Neural cell (in vitro differentiated cells): ENCODE results near the gene MCHR2. TPM values are rescaled to one million over a fixed set of nuclear protein-coding genes. Genes with fewer than 3 reads are reported as not detected.

Experiments used
- H2AFZ ChIP-seq: fragments of 200-600, 300-800 bp; sonication (generic), shearing (Covaris generic); 2 replicates; pipeline ENCODE4 v1.6.0; 2014; ENCODE audit warnings: low read depth, mild to moderate bottlenecking, antibody characterized with exemption, low read length, moderate library complexity
- H3F3A ChIP-seq: fragments of 200-600 bp; shearing (Covaris generic); 2 replicates; pipeline ENCODE4 v1.6.1; 2016; ENCODE audit warnings: mild to moderate bottlenecking, moderate library complexity, mixed read lengths, antibody characterized with exemption, low read length; ENCODE audit not compliant: insufficient read depth, poor library complexity, severe bottlenecking
- H3K27ac ChIP-seq: fragments of 200-600, 300-800 bp; sonication (generic), shearing (Covaris generic); 2 replicates; pipeline ENCODE4 v1.5.1; 2014; ENCODE audit warnings: mild to moderate bottlenecking, low read length, moderate library complexity
- H3K27me3 ChIP-seq: fragments of 300-800, 200-600 bp; sonication (generic), shearing (Covaris generic); 2 replicates; pipeline ENCODE4 v1.6.0; 2014; ENCODE audit warnings: mild to moderate bottlenecking, low read depth, low read length, moderate library complexity; ENCODE audit not compliant: insufficient read depth
- H3K36me3 ChIP-seq: fragments of 300-800, 200-600 bp; sonication (generic), shearing (Covaris generic); 2 replicates; pipeline ENCODE4 v1.5.1; 2014; ENCODE audit warnings: mild to moderate bottlenecking, antibody characterized with exemption, low read length, moderate library complexity; ENCODE audit not compliant: insufficient read depth
- H3K4me2 ChIP-seq: fragments of 300-800, 200-600 bp; sonication (generic), shearing (Covaris generic); 2 replicates; pipeline ENCODE4 v1.6.0; 2014; ENCODE audit warnings: mild to moderate bottlenecking, low read length
- H3K4me3 ChIP-seq: fragments of 300-800, 200-600 bp; sonication (generic), shearing (Covaris generic); 2 replicates; pipeline ENCODE4 v1.5.1; 2014; ENCODE audit warnings: mild to moderate bottlenecking, low read length, moderate library complexity
- H3K79me2 ChIP-seq: fragments of 200-600 bp; shearing (Covaris generic); replicated peaks from 2 replicates; pipeline ENCODE4 v1.6.0; 2014; ENCODE audit warnings: mild to moderate bottlenecking, low read length, moderate library complexity; ENCODE audit not compliant: insufficient read depth
- H3K9ac ChIP-seq: fragments of 300-800, 200-600 bp; sonication (generic), shearing (Covaris generic); 2 replicates; pipeline ENCODE4 v1.6.1; 2016; ENCODE audit warnings: mild to moderate bottlenecking, low read length, mixed read lengths
- H3K9me2 ChIP-seq: fragments of 200-600 bp; shearing (Covaris generic); 2 replicates; pipeline ENCODE4 v1.6.1; 2016; ENCODE audit warnings: mild to moderate bottlenecking, low read length, mixed read lengths; ENCODE audit not compliant: insufficient read depth
- H3K9me3 ChIP-seq: fragments of 200-600, 300-800 bp; sonication (generic), shearing (Covaris generic); 2 replicates; pipeline ENCODE4 v1.6.1; 2016; ENCODE audit warnings: mild to moderate bottlenecking, mixed run types, low read length, moderate library complexity, mixed read lengths
- H4K20me1 ChIP-seq: fragments of 200-600 bp; shearing (Covaris generic); 2 replicates; pipeline ENCODE4 v1.6.1; 2016; ENCODE audit warnings: mild to moderate bottlenecking, mixed run types; ENCODE audit not compliant: insufficient read depth
- CTCF ChIP-seq: fragments of 450-650 bp; IDR thresholded peaks from 2 replicates; pipeline ENCODE4 v1.5.1; 2014; ENCODE audit warnings: antibody characterized with exemption, mild to moderate bottlenecking, moderate library complexity; ENCODE audit not compliant: poor library complexity, severe bottlenecking
- EP300 ChIP-seq: fragments of 450-650 bp; conservative IDR thresholded peaks from 2 replicates; pipeline ENCODE4 v1.6.1; 2014; ENCODE audit warnings: antibody characterized with exemption, mild to moderate bottlenecking, moderate library complexity; ENCODE audit not compliant: poor library complexity, severe bottlenecking
- EZH2 ChIP-seq: fragments of 200-600, 300-800 bp; shearing (Covaris generic), sonication (generic); IDR thresholded peaks from 2 replicates; pipeline ENCODE4 v1.6.1; 2014; ENCODE audit warnings: antibody characterized with exemption, low read length, borderline replicate concordance, mild to moderate bottlenecking; ENCODE audit not compliant: insufficient read depth, poor library complexity, severe bottlenecking
- MXI1 ChIP-seq: fragments of 450-650 bp; conservative IDR thresholded peaks from 2 replicates; pipeline ENCODE4 v1.6.1; 2014; ENCODE audit warnings: antibody characterized with exemption, mild to moderate bottlenecking; ENCODE audit not compliant: poor library complexity, severe bottlenecking
- POLR2AphosphoS5 ChIP-seq: IDR thresholded peaks from 2 replicates; pipeline ENCODE4 v1.6.1; 2012
- RAD21 ChIP-seq: fragments of 450-650 bp; conservative IDR thresholded peaks from 2 replicates; pipeline ENCODE4 v1.6.1; 2014; ENCODE audit warnings: antibody characterized with exemption, mild to moderate bottlenecking, moderate library complexity
- SMC3 ChIP-seq: fragments of 450-650 bp; conservative IDR thresholded peaks from 2 replicates; pipeline ENCODE4 v1.6.1; 2014; ENCODE audit warnings: antibody characterized with exemption, mild to moderate bottlenecking, moderate library complexity; ENCODE audit not compliant: poor library complexity
- TAF1 ChIP-seq: IDR thresholded peaks from 2 replicates; pipeline ENCODE4 v1.6.1; 2012; ENCODE audit warnings: low read depth
- polyA plus RNA-seq: library from polyadenylated mRNA; depleted of rRNA; stranded (reverse); fragments of >200 nt; gene quantifications from 2 replicates; pipeline ENCODE4 v1.2.3, GENCODE V29; 2014
- TF ChIP-seq, protein P1 (sequence below): IDR thresholded peaks from 2 replicates; pipeline ENCODE4 v1.6.1; 2012; ENCODE audit warnings: borderline replicate concordance

Gene MCHR2
- polyA plus RNA-seq, 1 donor from 2014 or later = not detected

- TF ChIP-seq CTCF (no peak), TAF1 (no peak), MXI1 (no peak), EZH2 (no peak), EP300 (no peak), RAD21 (no peak), SMC3 (no peak), POLR2AphosphoS5 (no peak)
- TF ChIP-seq, protein P1, sequence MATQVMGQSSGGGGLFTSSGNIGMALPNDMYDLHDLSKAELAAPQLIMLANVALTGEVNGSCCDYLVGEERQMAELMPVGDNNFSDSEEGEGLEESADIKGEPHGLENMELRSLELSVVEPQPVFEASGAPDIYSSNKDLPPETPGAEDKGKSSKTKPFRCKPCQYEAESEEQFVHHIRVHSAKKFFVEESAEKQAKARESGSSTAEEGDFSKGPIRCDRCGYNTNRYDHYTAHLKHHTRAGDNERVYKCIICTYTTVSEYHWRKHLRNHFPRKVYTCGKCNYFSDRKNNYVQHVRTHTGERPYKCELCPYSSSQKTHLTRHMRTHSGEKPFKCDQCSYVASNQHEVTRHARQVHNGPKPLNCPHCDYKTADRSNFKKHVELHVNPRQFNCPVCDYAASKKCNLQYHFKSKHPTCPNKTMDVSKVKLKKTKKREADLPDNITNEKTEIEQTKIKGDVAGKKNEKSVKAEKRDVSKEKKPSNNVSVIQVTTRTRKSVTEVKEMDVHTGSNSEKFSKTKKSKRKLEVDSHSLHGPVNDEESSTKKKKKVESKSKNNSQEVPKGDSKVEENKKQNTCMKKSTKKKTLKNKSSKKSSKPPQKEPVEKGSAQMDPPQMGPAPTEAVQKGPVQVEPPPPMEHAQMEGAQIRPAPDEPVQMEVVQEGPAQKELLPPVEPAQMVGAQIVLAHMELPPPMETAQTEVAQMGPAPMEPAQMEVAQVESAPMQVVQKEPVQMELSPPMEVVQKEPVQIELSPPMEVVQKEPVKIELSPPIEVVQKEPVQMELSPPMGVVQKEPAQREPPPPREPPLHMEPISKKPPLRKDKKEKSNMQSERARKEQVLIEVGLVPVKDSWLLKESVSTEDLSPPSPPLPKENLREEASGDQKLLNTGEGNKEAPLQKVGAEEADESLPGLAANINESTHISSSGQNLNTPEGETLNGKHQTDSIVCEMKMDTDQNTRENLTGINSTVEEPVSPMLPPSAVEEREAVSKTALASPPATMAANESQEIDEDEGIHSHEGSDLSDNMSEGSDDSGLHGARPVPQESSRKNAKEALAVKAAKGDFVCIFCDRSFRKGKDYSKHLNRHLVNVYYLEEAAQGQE = no peak
- H3F3A ChIP-seq = no peaks in the 10 kb centered on the region
- no peaks in the 10 kb centered on the region for H3K27me3 ChIP-seq
- H3K36me3 ChIP-seq = no peaks in the 10 kb centered on the region
- no peaks in the 10 kb centered on the region for H3K9me2 ChIP-seq
- no peak overlapping the region for H3K4me2 ChIP-seq
- H3K79me2 ChIP-seq = no peaks in the 10 kb centered on the region
- no peak overlapping the region for H3K9ac ChIP-seq
- no peaks in the 10 kb centered on the region for H3K9me3 ChIP-seq
- no peak overlapping the region for H3K4me3 ChIP-seq
- no peak overlapping the region for H2AFZ ChIP-seq
- no peak overlapping the region for H3K27ac ChIP-seq
- no peaks in the 10 kb centered on the region for H4K20me1 ChIP-seq
Measured at GRCh38 chr6:99933129-99933528, 60.9 kb downstream of the MCHR2 start.

- H3K9ac ChIP-seq = no peak overlapping the region
- no peaks in the 10 kb centered on the region for H4K20me1 ChIP-seq
- H3K27ac ChIP-seq = no peak overlapping the region
- H3F3A ChIP-seq = no peaks in the 10 kb centered on the region
- H3K9me3 ChIP-seq = no peaks in the 10 kb centered on the region
- no peaks in the 10 kb centered on the region for H3K79me2 ChIP-seq
- H3K4me2 ChIP-seq = no peak overlapping the region
- no peaks in the 10 kb centered on the region for H3K27me3 ChIP-seq
- no peaks in the 10 kb centered on the region for H3K9me2 ChIP-seq
- no peak overlapping the region for H2AFZ ChIP-seq
- H3K36me3 ChIP-seq = no peaks in the 10 kb centered on the region
- no peak for TF ChIP-seq SMC3
- TF ChIP-seq, protein P1 = no peak
- no peak for TF ChIP-seq CTCF
- no peak overlapping the region for H3K4me3 ChIP-seq
Measured at GRCh38 chr6:99912657-99913056, 81.4 kb downstream of the MCHR2 start.
